HG02678 (cell line): ENCODE measurements around the gene TROAP.
A peak's percentile ranks its signal among the peaks of the same experiment; 100 is the strongest.

ENCODE experiments used
- ATAC-seq: cut with Tn5 transposase; IDR thresholded peaks from one replicate; pipeline ENCODE4 v1.9.1; 2021; ENCODE audit warnings: mild to moderate bottlenecking, moderate library complexity; ENCODE audit not compliant: unreplicated experiment

Gene TROAP

DNA sequence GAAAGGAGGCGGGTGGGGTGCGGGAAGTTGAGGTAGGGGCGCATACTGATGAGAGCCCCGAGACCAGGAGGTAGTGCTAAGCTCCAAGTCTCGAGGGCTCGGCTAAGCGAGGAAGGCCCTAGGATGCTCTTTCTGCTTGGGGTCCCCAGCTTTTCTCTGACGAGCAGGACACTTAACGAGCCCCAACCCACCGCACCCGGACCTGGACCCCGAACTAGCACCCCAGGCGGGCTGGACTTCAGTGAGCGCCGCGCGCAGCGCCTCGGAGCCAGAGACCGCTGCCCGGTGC lies 18.7 kb downstream of the TROAP start:
- no peak for ATAC-seq

DNA sequence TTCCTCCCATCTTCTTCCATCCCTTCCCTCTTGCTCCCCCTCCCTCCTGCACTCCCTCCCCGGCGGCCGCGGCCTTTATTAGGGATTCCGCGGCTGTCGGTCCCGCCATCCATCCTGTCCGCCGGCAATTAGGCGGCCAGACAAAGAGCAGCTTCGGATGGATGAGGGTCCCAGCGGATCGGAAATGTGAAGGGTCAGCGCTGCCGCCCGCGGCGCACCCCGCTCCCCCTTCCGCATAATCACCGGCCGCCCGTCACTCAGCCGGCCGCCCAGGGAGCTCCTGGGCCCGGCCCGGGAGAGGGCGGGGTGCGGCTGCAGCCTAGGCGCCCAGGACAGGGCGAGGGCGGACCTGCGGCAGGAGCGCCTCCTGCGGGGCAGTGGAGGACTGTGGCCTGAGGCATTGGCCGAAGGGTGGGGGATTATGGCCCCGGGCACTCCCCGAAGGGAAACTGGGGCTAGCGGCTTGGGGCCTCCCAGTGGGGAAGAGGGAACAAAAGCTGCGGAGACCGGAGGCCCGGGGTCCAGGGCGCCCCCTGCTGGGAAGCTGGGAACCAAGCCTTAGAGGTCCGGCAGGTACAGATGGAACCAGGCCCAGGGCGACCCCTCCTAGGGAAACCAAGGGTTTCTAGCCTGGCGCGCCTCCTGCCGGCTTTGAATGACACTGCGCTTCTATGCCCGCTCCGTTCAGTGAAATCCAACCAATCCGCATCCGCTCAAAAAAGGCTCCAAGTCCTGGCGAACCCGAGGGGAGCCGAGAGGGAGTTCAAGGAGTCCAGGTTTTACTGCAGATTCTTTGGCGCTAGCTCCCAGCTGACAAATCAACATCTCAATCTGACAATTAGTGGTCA lies 19.2 kb downstream of the TROAP start:
- ATAC-seq = peak; percentile 74

DNA sequence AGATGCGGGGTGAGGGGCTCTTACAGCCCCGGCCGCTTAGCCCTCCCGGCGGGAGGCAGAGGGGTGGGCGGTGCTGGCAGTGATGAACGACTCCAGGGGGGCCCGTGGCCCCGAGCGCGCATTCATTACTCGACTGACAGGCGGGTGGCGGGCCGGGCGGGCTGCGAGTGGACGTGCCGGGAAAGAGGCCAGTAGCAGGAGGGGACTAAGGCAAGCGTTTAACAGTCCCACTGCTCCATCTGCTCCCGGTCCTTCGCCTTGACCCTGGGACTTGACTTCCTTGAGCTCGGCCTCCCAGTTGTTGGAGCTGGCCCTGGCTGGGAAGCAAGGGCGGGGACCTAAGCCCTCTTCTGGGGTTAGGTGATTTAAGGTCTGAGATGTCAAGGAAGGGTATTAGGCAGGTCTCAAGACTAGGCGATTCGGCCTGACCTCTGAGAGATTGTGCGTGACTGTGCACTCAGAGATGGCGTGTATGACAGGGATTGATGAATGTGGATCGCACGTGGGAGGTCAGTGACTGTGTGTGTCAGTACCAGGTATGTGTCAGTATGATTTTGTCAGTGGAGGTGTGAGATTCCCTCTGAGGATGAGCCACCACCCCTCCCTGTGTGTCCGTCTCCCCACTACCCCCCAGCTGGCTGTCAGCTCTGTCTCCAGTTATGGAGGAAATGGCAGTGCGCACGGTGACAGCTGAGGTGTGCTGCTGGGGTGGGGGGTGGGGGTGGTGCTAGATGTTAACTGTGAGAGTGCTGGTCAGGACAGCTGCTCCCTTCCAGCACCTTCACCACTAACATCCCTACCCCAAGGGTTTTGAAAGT lies 20.1 kb downstream of the TROAP start:
- no peak for ATAC-seq

DNA sequence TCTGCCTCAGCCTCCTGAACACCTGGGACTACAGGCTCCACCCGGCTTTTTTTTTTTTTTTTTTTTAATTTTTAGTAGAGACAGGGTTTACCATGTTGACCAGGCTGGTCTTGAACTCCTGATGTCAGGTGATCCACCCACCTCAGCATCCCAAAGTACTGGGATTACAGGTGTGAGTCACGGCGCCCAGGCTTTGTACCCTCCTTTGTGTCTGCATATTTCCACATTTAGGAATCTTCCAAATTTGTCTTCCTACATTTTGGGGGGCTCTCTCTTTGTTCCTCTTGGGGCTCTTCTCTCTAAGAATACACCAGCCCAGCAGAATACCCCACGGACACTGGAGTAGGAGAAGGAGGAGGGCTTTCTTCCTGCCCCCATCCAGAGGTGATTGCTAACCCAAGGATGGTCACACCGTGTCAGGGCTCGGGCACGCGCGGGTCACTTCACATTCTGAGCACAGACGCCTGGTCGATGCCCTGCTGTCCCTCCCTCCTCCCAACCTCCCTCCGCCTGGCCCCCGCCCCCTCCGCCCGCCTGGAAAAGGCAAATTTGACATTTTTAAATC lies 21.5 kb downstream of the TROAP start:
- no peak for ATAC-seq

DNA sequence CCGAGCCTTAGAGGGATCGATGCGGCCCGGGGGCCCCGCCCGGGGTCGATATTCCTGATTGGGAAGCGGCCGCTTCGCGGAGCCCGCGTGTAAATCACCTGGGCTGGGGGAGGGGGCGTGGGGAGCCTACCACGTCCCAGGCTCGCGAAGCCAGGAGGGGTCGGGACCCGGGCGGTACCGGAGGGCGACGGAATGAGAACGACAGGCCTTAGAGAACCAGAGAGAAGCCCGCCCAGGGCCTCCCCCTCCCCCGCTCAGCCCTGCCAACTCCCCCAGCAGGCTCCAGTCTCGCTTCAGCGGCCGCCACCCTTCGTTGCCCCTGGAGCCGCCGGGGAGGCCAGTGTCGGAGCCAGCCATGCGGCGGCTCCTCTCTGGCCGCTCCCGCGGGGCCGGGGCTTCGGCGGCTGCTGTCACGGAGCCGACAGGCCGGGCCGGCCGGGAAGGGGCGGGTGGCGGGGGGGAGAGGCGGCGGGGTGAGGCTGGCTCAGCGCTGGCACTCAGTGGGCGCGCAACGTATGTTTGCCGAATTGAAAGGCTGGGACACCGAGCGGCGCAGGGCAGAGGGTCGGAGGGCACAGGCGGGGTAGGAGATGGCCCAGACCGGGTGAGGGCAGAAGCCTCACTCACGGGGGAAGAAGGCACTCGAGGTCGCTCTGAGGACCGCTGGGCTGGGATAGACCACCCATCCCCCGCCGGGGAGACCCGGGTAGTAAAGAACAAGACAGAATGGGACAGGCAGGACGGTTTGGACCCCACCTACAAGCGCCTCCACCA lies 22.2 kb downstream of the TROAP start:
- ATAC-seq = no peak

DNA sequence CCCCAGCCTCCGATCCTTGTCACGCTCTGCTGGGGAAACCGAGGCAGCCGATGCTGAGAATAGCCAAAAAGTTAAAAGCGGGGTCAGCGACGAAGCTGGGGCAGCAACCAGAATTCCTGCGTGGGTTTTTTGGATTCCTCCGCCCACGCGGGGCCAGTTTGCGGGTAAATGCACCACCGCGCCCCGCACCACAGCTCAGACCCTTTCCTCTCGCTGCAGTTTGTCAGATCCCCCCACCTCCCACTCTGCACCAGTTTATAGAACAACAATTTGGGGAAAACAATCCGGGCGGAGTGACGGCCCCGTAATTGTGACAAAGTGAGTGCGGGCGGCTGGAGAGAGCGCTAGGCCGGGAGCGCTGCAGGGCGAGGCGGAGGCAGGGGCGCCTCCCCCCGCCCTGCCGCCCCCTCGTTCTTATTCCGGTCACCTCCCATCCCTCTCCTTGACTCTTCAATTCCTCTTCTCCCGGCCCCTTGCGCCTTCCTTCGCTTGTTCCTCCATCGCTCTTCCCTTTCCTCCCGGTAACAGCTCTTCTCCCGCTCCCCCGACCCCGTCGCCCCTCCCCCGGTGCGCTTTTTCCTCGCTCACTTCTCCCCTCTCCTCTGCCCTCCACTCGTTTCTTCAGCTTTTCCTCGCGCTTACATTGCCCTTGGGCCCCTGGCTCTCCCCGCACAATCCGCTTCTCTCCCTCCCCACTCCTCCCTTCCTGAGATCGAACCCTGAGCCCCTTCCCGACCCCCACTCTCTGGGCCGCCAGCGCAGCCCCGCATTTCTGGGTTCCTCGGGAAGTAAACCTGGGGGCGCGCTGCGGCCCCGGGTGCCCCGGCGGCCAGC lies 23.0 kb downstream of the TROAP start:
- no peak for ATAC-seq

DNA sequence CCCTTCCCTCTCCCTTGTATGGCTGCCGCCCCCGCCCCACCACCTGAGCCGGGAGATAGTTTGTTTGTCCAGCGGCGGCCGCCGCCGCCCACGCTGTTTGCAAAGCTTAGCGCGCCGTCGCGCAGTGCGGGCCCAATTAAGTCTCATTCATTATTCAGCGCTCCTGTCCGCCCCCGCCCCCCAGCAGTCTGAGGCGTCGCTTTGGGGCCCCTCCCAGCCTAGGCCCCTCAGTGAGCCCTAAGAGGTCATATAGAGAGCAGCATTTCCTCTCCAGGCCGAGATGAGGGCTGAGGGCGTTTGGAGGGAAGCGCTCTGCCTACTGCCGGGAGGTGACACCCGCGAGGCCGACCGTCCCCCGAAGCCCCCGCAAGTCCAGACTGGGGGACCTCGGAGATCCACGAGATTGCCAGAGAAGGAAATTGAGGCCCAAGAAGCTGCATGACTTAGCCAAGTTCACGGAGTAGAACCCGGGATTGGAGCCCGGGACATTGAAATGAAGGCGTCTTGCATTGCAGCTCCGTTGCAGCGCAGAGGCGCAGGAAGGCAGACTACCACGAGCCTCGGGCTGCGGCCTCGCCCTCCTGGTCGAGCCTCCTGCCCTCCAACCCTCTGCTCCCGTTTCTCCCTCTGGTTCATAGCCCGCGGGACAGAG lies 23.7 kb downstream of the TROAP start, which contains the start of gene DNAJC22:
TSS of gene DNAJC22 (plus strand) at position 230 of the 652 bp plus-strand sequence. CDS start 1,985 bp downstream, outside the sequence.
- no peak for ATAC-seq

DNA sequence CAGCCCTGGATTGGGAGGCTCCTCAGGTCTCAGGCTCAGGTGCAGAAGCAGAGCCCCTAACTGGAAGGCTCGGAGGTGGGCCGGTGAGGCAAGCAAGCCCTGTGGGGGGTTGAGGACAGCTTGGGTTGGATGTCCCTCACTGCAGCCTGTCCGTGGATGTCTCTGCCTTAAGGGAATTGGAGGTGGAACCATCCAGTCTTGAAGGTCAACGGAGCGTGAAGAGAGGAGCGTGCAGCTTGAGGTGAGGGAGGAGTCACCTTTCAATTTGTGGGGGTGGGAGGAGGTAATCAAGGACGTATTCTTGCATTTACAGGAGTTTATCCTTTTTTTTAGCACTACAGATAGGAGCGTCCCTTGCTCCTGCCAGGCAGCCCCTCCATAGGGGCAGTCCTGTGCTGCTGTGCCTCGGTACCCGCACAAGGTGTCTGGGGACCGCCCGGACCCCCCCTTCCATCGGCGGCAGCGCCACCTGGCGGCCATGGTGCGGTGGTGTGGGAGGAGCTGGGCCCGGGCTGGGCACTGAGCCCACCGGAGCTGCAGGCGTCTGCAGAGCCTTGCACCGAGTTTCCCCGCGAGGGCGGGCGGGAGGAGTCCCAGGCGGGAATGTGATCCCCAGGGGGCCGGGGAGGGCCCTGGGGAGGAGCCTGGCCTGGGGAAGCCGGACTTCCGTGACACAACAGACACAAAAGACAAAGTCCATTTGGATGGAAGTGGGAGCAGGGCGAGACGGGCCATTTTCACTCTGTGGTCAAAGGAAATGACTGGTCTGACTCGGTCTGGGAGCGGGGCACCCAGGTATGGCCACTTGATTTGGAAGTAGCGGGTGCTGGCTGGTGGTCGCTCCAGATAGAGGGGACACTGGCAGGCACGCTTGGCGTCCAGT lies 24.5 kb downstream of the TROAP start:
- ATAC-seq = no peak

DNA sequence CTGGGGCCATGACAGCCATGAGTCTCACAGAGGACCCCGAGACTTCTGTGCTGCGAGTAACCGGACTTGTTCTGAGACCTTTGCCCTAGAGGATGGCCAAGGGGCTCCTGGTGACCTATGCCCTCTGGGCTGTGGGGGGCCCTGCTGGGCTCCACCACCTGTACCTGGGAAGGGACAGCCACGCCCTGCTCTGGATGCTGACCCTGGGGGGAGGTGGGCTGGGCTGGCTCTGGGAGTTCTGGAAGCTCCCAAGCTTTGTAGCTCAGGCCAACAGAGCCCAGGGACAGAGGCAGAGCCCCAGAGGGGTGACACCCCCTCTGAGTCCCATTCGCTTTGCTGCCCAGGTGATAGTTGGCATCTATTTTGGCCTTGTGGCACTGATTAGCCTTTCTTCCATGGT lies 25.7 kb downstream of the TROAP start:
- ATAC-seq = no peak

DNA sequence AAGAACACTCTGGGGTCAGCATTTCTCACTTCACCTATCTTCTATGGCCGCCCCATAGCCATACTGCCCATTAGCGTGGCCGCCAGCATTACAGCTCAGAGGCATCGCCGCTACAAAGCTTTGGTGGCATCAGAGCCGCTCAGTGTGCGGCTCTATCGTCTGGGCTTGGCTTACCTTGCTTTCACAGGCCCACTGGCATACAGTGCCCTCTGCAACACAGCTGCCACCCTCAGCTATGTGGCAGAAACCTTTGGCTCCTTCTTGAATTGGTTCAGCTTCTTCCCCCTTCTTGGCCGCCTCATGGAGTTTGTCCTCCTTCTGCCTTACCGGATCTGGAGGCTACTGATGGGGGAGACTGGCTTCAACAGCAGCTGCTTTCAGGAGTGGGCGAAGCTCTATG lies 26.2 kb downstream of the TROAP start:
- ATAC-seq = no peak

DNA sequence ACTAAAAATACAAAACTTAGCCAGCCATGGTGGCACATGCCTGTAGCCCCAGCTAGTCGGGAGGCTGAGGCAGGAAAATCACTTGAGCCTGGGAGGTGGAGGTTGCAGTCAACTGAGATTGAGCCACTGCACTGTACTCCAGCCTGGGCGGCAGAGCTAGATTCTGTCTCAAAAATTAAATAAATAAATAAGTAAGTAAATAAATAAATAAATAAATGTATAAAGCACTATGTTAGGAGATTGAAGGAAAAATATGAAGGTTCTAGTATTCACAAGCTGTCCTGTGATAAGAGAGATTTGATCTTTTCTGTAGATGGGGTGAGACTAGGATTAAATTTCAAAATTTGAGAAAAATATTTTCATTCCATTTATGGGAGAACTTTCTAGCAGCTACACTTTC lies 29.3 kb downstream of the TROAP start:
- ATAC-seq = no peak

DNA sequence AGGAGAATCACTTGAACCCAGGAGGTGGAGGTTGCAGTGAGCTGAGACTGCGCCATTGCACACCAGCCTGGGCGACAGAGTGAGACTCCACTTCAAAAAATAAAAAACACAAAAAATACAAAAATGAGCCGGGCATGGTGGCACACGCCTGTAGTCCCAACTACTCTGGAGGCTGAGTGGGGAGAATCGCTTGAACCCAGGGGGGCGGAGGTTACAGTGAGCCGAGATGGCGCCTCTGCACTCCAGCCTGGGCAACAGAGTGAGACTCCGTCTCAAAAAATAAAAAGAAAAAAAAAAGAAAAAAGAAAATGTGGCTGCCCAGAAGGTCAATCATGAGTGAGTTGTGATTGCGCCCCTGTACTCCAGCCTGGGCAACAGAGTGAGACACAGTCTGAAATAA lies 32.9 kb downstream of the TROAP start:
- ATAC-seq = no peak

DNA sequence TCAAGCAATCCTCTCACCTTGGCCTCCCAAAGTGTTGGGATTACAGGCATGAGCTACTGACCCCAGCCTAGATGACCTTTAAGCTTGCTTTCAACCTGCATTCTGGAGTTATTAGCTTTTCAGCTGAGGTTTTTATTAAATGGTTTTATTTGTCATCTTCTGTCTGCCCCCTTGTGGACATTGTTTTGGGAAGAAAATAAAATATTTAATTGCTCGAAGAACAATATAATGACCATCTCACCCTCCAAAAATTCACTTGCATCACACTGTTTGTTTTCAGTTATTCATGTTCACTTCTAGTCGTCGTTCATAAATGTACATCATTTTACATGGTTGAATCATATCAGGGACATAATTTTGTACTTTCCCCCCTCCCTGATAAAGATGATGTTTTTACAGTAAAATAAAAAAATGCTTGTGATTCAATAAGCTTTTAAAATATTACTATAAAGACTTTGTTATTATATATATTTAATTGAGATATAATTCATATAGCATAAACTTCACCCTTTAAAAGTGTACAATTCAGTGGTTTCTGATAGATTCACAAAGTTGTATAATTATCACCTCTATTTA lies 34.1 kb downstream of the TROAP start:
- ATAC-seq = no peak

DNA sequence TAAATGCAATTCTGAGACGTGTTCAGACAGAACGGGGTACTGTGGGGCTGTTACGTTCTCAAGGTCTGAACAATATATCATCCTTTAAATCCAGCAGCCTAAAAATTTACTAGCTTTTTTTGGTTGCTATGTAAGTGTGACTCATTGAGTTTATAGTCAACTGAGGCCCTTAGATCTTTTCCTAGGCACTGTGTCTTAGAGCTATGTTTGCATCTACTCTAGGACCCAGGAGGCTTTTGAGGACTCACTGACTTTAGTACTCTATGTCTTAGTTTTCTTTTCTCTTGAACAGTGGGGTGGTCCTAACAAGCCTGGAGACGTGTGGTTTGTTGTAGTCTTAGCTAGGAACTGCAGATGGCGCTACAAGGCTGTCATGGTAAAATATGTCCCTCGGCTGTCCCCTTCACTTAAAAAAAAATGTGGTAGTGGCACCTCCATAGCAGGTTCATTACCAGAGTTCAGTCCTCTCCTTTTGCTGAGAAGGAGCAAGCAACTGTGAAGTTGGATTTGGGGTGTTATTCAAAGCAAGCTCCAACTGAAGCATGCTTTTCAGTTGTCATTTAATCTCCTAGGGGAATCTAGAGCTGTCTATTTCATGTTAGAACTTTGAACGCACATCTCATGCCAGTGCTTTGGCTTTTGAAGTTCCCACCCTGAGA lies 35.6 kb downstream of the TROAP start:
- no peak for ATAC-seq

DNA sequence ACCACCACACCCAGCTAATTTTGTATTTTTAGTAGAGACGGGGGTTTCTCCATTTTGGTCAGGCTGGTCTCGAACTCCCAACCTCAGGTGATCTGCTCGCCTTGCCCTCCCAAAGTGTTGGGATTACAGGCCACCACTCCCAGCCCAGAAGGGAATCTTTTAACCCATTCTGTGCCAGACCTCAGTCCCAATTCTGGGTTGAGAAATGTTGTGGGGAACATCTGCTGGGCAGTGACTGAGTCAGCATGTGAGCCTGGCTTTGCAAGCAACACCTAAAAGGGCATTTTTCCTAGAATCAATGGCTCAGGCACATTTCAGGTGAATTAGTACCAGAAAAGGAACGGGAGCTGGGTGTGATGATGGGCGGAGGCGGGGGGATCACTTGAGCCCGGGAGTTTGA lies 36.6 kb downstream of the TROAP start:
- no peak for ATAC-seq

DNA sequence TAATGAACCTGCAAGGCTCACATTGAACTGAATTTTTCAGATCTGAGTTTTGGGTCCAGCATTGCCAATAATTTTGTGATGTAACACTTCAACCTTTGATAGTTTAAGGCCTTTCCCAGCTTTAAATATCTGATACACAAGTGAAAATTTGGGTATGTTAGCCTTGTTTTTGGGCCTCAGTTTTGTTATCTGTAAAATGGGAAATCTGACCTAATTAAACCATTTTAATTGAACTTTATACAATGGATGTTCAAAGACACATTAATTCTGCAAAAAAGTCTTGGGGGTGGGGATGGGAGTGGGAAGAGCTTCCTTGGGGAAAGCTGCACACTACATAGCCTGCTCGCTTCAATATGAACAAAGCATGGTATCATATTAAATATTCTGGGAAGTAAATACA lies 39.0 kb downstream of the TROAP start:
- ATAC-seq = no peak

DNA sequence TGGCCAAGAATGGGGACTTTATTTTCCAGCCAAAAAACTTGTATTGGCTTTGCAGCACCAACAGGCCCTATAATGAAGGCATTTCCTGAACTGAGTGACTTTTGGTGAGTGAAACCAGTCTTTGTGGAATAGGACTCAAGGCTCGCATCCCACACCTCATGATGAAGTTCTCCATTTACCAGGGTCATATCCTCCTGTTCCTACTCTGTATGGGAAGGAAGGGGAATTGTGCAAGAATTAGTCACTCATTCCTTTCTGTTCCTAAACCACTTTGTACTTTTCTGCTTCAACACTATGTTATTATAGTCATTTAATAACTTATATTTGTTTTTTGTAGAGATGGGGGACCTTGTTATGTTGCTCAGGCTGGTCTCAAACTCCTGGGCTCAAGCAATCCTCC lies 41.9 kb downstream of the TROAP start:
- no peak for ATAC-seq

DNA sequence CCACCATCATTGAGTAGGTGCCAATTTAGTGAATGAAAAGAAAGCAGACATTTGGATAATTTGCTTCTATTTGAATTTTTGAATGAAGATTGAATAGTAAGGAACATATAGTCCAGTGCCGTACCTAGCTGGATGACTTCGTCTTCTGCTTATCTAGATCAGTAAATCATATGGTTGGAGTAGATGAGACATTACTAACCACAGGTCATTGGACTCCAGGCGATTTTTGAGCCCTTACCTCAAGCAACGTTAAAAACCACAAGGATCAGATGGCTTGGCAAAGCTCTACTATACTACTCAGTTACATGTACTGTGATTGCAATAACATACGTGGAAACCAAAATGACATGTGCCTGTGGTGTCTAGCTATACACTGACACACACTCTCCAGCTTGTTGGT lies 42.5 kb downstream of the TROAP start:
- no peak for ATAC-seq
